HEK293 (cell line): ENCODE results near the gene FHL3.

Source experiments
- KLF8 ChIP-seq: fragments of 450-650 bp; formaldehyde crosslinking; IDR thresholded peaks from 2 replicates; pipeline ENCODE4 v1.5.1; 2016; ENCODE audit warnings: missing biosample characterization, missing genetic modification characterization
- ZBTB8A ChIP-seq: fragments of 450-650 bp; formaldehyde crosslinking; IDR thresholded peaks from 2 replicates; pipeline ENCODE4 v1.5.1; 2016; ENCODE audit warnings: missing biosample characterization, missing genetic modification characterization
- ZNF223 ChIP-seq: fragments of 450-650 bp; formaldehyde crosslinking; IDR thresholded peaks from 2 replicates; pipeline ENCODE4 v1.5.1; 2016; ENCODE audit warnings: missing biosample characterization, missing genetic modification characterization
- ZNF561 ChIP-seq: fragments of 450-650 bp; IDR thresholded peaks from 2 replicates; pipeline ENCODE4 v1.5.1; 2018; ENCODE audit warnings: missing biosample characterization, missing genetic modification characterization, borderline replicate concordance
- ZNF610 ChIP-seq: fragments of 450-650 bp; formaldehyde crosslinking; IDR thresholded peaks from 2 replicates; pipeline ENCODE4 v1.5.1; 2016; ENCODE audit warnings: missing biosample characterization, missing genetic modification characterization, borderline replicate concordance
- ZNF654 ChIP-seq: fragments of 450-650 bp; formaldehyde crosslinking; IDR thresholded peaks from 2 replicates; pipeline ENCODE4 v1.5.1; 2016; ENCODE audit warnings: low read depth, missing biosample characterization, missing genetic modification characterization
- TF ChIP-seq, protein P1 (sequence below): fragments of 450-650 bp; IDR thresholded peaks from 2 replicates; pipeline ENCODE4 v1.5.1; 2018; ENCODE audit warnings: missing biosample characterization, mild to moderate bottlenecking, missing genetic modification characterization
- TF ChIP-seq, protein P2 (sequence below): fragments of 450-650 bp; formaldehyde crosslinking; IDR thresholded peaks from 2 replicates; pipeline ENCODE4 v1.5.1; 2016; ENCODE audit warnings: missing biosample characterization, missing genetic modification characterization
- TF ChIP-seq, protein P3 (sequence below): fragments of 450-650 bp; formaldehyde crosslinking; IDR thresholded peaks from 2 replicates; pipeline ENCODE4; 2016; ENCODE audit warnings: missing biosample characterization, missing genetic modification characterization
- TF ChIP-seq, protein P4 (sequence below): sonication (generic); formaldehyde crosslinking; IDR thresholded peaks from 2 replicates; pipeline ENCODE4 v1.8.1; 2022; ENCODE audit warnings: mild to moderate bottlenecking, moderate library complexity, missing genetic modification reagents
- TF ChIP-seq, protein P5 (sequence below): IDR thresholded peaks from 2 replicates; pipeline ENCODE4 v1.6.1; 2011; ENCODE audit warnings: mild to moderate bottlenecking, low read depth, low read length, borderline replicate concordance

DNA sequence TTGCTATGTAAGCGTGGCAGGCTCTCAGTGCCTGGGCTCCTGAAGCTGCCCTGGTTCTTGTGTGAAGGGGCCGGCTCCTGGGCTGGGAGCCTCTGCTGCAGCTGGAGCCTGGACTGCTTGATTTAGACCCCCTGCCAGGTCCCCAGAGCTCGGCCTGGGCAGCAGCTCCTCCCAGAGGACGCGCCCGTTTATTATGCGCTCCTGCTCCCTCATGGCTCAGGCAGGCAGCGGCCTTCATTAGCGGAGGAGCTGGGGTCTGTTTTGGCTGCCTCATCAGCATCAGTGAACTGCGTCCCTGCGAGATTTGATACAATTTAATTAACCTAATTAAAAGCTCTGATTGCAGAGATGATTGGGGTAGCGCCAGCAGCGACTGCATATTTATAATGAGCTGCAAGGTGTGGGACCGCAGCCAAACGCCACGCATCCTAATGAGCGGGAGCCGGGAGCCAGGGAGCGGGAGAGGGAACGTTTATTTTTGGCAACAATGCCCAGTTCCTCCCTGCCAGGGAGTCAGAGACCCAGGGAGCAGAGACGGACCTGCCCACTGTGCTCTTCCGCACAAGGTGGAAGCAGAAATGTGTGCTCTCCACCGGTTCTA lies 23.9 kb upstream of the FHL3 start:
- TF ChIP-seq ZNF561 (tag by site-specific recombination) (0 out of 2 replicates have a peak, but pooled peaks have one; percentile 63), ZNF223 (no peak), ZBTB8A (peak; percentile 34; the same call in 1 of the 2 replicates), KLF8 (no peak), ZNF610 (tag by site-specific recombination) (no peak), ZNF654 (tag by site-specific recombination) (no peak)
- TF ChIP-seq, protein P1, sequence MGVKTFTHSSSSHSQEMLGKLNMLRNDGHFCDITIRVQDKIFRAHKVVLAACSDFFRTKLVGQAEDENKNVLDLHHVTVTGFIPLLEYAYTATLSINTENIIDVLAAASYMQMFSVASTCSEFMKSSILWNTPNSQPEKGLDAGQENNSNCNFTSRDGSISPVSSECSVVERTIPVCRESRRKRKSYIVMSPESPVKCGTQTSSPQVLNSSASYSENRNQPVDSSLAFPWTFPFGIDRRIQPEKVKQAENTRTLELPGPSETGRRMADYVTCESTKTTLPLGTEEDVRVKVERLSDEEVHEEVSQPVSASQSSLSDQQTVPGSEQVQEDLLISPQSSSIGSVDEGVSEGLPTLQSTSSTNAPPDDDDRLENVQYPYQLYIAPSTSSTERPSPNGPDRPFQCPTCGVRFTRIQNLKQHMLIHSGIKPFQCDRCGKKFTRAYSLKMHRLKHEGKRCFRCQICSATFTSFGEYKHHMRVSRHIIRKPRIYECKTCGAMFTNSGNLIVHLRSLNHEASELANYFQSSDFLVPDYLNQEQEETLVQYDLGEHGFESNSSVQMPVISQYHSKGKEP (tag by site-specific recombination), result peak; percentile 94
- TF ChIP-seq, protein P2, sequence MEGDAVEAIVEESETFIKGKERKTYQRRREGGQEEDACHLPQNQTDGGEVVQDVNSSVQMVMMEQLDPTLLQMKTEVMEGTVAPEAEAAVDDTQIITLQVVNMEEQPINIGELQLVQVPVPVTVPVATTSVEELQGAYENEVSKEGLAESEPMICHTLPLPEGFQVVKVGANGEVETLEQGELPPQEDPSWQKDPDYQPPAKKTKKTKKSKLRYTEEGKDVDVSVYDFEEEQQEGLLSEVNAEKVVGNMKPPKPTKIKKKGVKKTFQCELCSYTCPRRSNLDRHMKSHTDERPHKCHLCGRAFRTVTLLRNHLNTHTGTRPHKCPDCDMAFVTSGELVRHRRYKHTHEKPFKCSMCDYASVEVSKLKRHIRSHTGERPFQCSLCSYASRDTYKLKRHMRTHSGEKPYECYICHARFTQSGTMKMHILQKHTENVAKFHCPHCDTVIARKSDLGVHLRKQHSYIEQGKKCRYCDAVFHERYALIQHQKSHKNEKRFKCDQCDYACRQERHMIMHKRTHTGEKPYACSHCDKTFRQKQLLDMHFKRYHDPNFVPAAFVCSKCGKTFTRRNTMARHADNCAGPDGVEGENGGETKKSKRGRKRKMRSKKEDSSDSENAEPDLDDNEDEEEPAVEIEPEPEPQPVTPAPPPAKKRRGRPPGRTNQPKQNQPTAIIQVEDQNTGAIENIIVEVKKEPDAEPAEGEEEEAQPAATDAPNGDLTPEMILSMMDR, result no peak; the same call in 1 of the 2 replicates
- TF ChIP-seq, protein P3, sequence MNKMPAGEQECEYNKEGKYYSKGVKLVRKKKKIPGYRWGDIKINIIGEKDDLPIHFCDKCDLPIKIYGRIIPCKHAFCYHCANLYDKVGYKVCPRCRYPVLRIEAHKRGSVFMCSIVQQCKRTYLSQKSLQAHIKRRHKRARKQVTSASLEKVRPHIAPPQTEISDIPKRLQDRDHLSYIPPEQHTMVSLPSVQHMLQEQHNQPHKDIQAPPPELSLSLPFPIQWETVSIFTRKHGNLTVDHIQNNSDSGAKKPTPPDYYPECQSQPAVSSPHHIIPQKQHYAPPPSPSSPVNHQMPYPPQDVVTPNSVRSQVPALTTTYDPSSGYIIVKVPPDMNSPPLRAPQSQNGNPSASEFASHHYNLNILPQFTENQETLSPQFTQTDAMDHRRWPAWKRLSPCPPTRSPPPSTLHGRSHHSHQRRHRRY (tag by site-specific recombination), result no peak
- TF ChIP-seq, protein P4, sequence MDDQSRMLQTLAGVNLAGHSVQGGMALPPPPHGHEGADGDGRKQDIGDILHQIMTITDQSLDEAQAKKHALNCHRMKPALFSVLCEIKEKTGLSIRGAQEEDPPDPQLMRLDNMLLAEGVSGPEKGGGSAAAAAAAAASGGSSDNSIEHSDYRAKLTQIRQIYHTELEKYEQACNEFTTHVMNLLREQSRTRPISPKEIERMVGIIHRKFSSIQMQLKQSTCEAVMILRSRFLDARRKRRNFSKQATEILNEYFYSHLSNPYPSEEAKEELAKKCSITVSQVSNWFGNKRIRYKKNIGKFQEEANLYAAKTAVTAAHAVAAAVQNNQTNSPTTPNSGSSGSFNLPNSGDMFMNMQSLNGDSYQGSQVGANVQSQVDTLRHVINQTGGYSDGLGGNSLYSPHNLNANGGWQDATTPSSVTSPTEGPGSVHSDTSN (CRISPR knock-in tag), result no peak
- TF ChIP-seq, protein P5, sequence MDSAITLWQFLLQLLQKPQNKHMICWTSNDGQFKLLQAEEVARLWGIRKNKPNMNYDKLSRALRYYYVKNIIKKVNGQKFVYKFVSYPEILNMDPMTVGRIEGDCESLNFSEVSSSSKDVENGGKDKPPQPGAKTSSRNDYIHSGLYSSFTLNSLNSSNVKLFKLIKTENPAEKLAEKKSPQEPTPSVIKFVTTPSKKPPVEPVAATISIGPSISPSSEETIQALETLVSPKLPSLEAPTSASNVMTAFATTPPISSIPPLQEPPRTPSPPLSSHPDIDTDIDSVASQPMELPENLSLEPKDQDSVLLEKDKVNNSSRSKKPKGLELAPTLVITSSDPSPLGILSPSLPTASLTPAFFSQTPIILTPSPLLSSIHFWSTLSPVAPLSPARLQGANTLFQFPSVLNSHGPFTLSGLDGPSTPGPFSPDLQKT, result no peak
